NCI-H187 treated with DMSO at 0.1 percent for 48 hours (cell line): ENCODE data around the gene NUTM2B.
"Not testable (repeated sequence)": the region's sequence is repeated elsewhere in the genome, so short reads cannot be mapped to it uniquely, and the experiment has no call there.

Source experiments
- DNase-seq: peaks from one replicate; lab custom pipeline; 2025; lab: John Stamatoyannopoulos, UW

Gene NUTM2B

GRCh38 chr10:79726620-79727019 is 23.6 kb downstream of the NUTM2B start:
- DNase-seq = not testable (repeated sequence)

- not testable (repeated sequence) for DNase-seq
Measured at GRCh38 chr10:79744844-79745243, 41.8 kb downstream of the NUTM2B start.

DNA sequence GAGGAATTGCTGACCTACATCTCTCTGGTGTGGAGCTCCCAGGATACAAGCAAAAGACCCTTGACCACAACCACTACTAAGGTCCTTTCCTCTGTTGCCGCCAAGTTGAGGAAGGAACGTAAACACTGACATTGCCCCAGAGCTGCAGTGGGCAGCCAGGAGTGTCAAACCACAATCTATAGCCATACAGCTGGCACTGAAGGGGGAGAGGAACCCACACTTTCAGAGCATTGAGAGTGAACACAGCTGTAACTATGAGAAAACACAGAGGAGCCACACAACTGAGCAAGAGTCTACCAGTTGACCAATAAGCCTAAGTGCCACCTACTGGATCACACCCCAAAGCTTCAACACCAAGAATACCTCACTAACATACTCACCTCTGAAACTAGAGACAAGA is 45.5 kb downstream of the NUTM2B start:
- DNase-seq = not testable (repeated sequence)

- not testable (repeated sequence) for DNase-seq
Measured at GRCh38 chr10:79753601-79754000, 50.6 kb downstream of the NUTM2B start.

DNA sequence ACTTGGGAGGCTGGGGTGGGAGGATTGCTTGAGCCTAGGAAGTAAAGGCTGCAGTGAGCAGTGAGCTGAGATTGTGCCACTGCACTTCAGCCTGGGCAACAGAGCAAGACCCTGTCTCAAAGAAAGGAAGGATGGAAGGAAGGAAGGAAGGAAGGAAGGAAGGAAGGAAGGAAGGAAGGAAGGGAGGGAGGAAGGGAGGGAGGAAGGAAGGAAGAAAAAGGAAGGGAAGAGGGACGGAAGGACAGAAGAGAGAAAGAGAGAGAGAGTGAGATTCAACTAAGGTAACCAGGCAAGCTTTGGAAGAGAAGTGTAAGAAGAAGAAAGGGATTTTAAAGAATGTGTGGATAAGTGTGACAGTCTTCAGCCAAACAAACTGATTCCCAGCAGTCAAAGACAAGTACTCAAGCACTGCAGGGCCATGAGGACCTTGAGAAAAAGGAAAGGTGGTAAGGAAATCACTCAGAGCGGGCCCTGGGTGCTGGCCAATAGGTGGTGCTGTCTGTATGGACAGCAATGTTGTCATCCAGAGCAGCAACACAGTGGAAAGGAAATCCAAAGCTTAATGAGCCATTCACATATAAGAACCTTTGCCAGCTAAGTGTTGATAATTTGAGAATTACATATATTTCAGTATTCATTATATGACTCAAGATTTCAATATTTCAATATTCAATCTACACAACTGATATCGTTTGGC is 55.4 kb downstream of the NUTM2B start:
- not testable (repeated sequence) for DNase-seq
